ENCODE results near the gene CDS2. TPM values are rescaled to one million over a fixed set of nuclear protein-coding genes. Genes with fewer than 3 reads are reported as not detected.

The CDS2 gene
- total RNA-seq, 1 donor from 2014 or later = 41.4 TPM

- DNase-seq (ENCODE audit: low spot score in 2 of 2) = no peak
- Histone ChIP-seq H3K27ac (no peak overlapping the region), H3K4me3 (no peak overlapping the region), H3K27me3 (no peaks in the 10 kb centered on the region), H3K9me3 (peaks cover 0 to 8% of the 10 kb centered on the region in 2 donors), H3K4me1 (no peaks in the 10 kb centered on the region), H3K36me3 (no peaks in the 10 kb centered on the region)
- no peak for TF ChIP-seq CTCF (IDR thresholded peaks at IDR 0.05)
- intact Hi-C loops (cut with DNase I) = no loop called here
Measured at GRCh38 chr20:5234978-5235377, 108.2 kb downstream of the CDS2 start.

Other genes starting within 250 kb of the CDS2 start
- gene SLC23A2, start 125.5 kb upstream of the CDS2 start, total RNA-seq = 32.8 TPM
- 114 TPM for gene TMEM230, start 13.9 kb upstream of the CDS2 start, total RNA-seq
- gene PCNA, start 7.0 kb upstream of the CDS2 start, total RNA-seq = 52.5 TPM
- not detected for gene PROKR2, start 189.9 kb downstream of the CDS2 start, total RNA-seq

Measured in ascending aorta (tissue), 2 donors.